GM12878 (cell line): ENCODE measurements around the gene MEMO1. TPM values are rescaled to one million over a fixed set of nuclear protein-coding genes. Genes with fewer than 3 reads are reported as not detected.

Experiments
- ATAC-seq: fragments of 200-7000 bp; cut with Tn5 transposase; 3 replicates; pipeline ENCODE4 v1.9.1; 2020; ENCODE audit warnings: mild to moderate bottlenecking, moderate library complexity
- BruUV-seq: library from RNA; stranded (reverse); fragments of 400-500 nt; replicated peaks from 2 replicates; lab custom pipeline; 2021; lab: Mats Ljungman, UMichigan
- CTCF ChIA-PET: fragments of 300-600 bp; sonication (Branson Sonifier 250); formaldehyde crosslinking; extraction: SDS; loops from one replicate; lab custom pipeline; 2021; ENCODE audit warnings: inconsistent platforms; lab: Yijun Ruan, JAX
- POLR2A ChIA-PET: fragments of 350-600 bp; formaldehyde crosslinking; extraction: SDS; loops from one replicate; lab custom pipeline; 2021; ENCODE audit warnings: inconsistent platforms; lab: Charles Lee
- RAD21 ChIA-PET: fragments of 300-600 bp; sonication (Branson Sonifier 250); formaldehyde crosslinking; loops from one replicate; lab custom pipeline; 2023; ENCODE audit warnings: antibody characterized with exemption; ENCODE audit not compliant: unreplicated experiment; lab: Charles Lee
- SMC1A ChIA-PET: fragments of 300-600 bp; sonication (Branson Sonifier 250); formaldehyde crosslinking; loops from one replicate; lab custom pipeline; 2023; ENCODE audit not compliant: unreplicated experiment, uncharacterized antibody; lab: Charles Lee
- DNase-seq: peaks from one replicate; pipeline ENCODE4 v3.0.0-alpha.2; 2011; ENCODE audit warnings: low read depth, low spot score
- FAIRE-seq: peaks from 3 replicates; lab custom pipeline; 2011; peaks lifted over from hg19 to GRCh38; lab: Jason Lieb, UNC
- H2AFZ ChIP-seq: 2 replicates; pipeline ENCODE4 v1.6.0; 2011; ENCODE audit warnings: low read depth, low read length, control low read depth; ENCODE audit not compliant: control insufficient read depth
- H3K27ac ChIP-seq: 2 replicates; pipeline ENCODE4 v1.5.1; 2011; ENCODE audit warnings: control low read depth; ENCODE audit not compliant: control insufficient read depth, insufficient read depth
- H3K27me3 ChIP-seq, 2 experiments: replicated peaks in 1 of 2; 2 replicates each; pipeline versions ENCODE4 v1.6.0 to v1.6.1; 2011; ENCODE audit warnings: low read length in 1 of 2; ENCODE audit not compliant: control insufficient read depth in 2 of 2, insufficient read depth in 2 of 2
- H3K36me3 ChIP-seq, 2 experiments: 2 replicates each; pipeline ENCODE4 v1.5.1; 2011; ENCODE audit warnings: low read length in 1 of 2; ENCODE audit not compliant: control insufficient read depth in 2 of 2, insufficient read depth in 2 of 2
- H3K4me1 ChIP-seq: 2 replicates; pipeline ENCODE4 v1.6.1; 2011; ENCODE audit warnings: mild to moderate bottlenecking, low read length, moderate library complexity, mixed read lengths; ENCODE audit not compliant: control insufficient read depth, insufficient read depth
- H3K4me2 ChIP-seq: 2 replicates; pipeline ENCODE4 v1.6.0; 2011; ENCODE audit warnings: control low read depth; ENCODE audit not compliant: control insufficient read depth, insufficient read depth
- H3K4me3 ChIP-seq: fragments of 200-600 bp; sonication (generic); 2 replicates; pipeline ENCODE4 v1.5.1; 2016
- H3K79me2 ChIP-seq: 2 replicates; pipeline ENCODE4 v1.6.0; 2011; ENCODE audit warnings: low read length; ENCODE audit not compliant: control insufficient read depth, insufficient read depth
- H3K9ac ChIP-seq: 2 replicates; pipeline ENCODE4 v1.8.0; 2011; ENCODE audit warnings: low read length, control low read depth, mixed read lengths; ENCODE audit not compliant: control insufficient read depth, insufficient read depth
- H3K9me3 ChIP-seq: replicated peaks from 3 replicates; pipeline ENCODE4 v1.5.1; 2011; ENCODE audit warnings: mild to moderate bottlenecking, low read length; ENCODE audit not compliant: control insufficient read depth, insufficient read depth
- H4K20me1 ChIP-seq: 2 replicates; pipeline ENCODE4 v1.6.0; 2011; ENCODE audit not compliant: control insufficient read depth, insufficient read depth
- DPF2 ChIP-seq: fragments of 450-650 bp; IDR thresholded peaks from 2 replicates; pipeline ENCODE4 v1.6.1; 2017; ENCODE audit warnings: mild to moderate bottlenecking
- JUNB ChIP-seq: IDR thresholded peaks from 2 replicates; pipeline ENCODE4 v1.6.1; 2016; ENCODE audit warnings: antibody characterized with exemption, mild to moderate bottlenecking
- MTA2 ChIP-seq: fragments of 450-650 bp; IDR thresholded peaks from 2 replicates; pipeline ENCODE4 v1.6.1; 2016; ENCODE audit warnings: low read depth, mild to moderate bottlenecking, moderate library complexity
- SPI1 ChIP-seq: IDR thresholded peaks from 2 replicates; pipeline ENCODE4 v1.6.1; 2011; ENCODE audit warnings: low read depth, mild to moderate bottlenecking, low read length, moderate library complexity, borderline replicate concordance; ENCODE audit not compliant: insufficient read depth
- TCF7 ChIP-seq: IDR thresholded peaks from 2 replicates; pipeline ENCODE4 v1.6.1; 2014; ENCODE audit warnings: antibody characterized with exemption, borderline replicate concordance
- WGBS: methylation state at CpG from one replicate; pipeline ENCODE4 v1.1.6; 2016; ENCODE audit warnings: low lambda C conversion rate; ENCODE audit not compliant: insufficient replicate concordance, insufficient coverage; ENCODE audit errors: missing lambda C conversion rate; 5-methylcytosine and 5-hydroxymethylcytosine counted together
- in situ Hi-C: fragments of 300-500 bp; cut with MboI; formaldehyde crosslinking; loops from 9 replicates; pipeline ENCODE4 v1.14.3; 2018; ENCODE audit warnings: mixed read lengths
- intact Hi-C: fragments of 100-400 bp; cut with micrococcal nuclease; formaldehyde crosslinking; loops from one replicate; pipeline ENCODE4 v1.14.2; 2022; ENCODE audit not compliant: unreplicated experiment
- polyA plus RNA-seq, 11 experiments: library from polyadenylated mRNA; depleted of rRNA in 4 of 11; unstranded in 6 of 11; stranded (reverse) in 5 of 11; fragments of >200 nt; fragmentation: Nextera tagmentation in 4 of 11; fragmentation: Illumina TruSeq in 1 of 11; extraction: Ambion mirVana in 4 of 11; extraction: Trizol in 1 of 11; gene quantifications; 1 replicate in 1 of 11; 2 replicates in 10 of 11; pipeline versions ENCODE4 v1.2.1 to v1.2.3, GENCODE V29; 2011 to 2016; ENCODE audit warnings: inconsistent platforms in 2 of 11, missing spikeins in 2 of 11, low read depth in 1 of 11
- total RNA-seq, 4 experiments: library from RNA; depleted of rRNA in 3 of 4; stranded (reverse); fragments of >200 nt in 3 of 4; fragmentation: Illumina TruSeq in 1 of 4; extraction: Trizol in 1 of 4; gene quantifications; 2 replicates each; pipeline versions ENCODE4 v1.2.1 to v1.2.3, GENCODE V29; 2013 to 2021
- TF ChIP-seq, protein P1 (sequence below): fragments of 450-650 bp; IDR thresholded peaks from 2 replicates; pipeline ENCODE4 v1.6.1; 2017; ENCODE audit warnings: mild to moderate bottlenecking
- TF ChIP-seq, protein P2 (sequence below): fragments of 450-650 bp; IDR thresholded peaks from 2 replicates; pipeline ENCODE4 v1.6.1; 2017; ENCODE audit warnings: mild to moderate bottlenecking, moderate library complexity

MEMO1 gene
- total and polyA plus RNA-seq, 10 of the 15 experiments (the other 5 are each of a cell fraction or from before 2014, with no cell fraction given) = 39.8 to 99.1 (median 72.2) TPM

DNA sequence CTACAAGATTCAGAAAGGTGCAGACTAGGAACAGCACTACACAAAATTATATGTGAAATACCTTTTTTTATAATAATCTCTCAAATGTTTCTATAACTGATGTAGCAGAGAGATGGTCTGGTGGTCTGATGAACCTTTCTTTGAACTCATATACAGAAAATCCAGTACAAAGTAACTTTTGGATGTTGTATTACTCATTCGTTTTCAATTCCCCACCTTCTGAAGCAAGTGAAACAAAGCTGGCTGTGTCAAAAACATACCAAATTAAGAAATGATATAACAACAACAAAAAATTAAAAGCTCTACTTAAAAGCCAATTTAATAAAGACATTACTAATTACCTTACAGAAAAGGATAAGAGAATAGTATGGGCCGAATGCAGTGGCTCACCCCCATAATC lies 38.7 kb downstream of the MEMO1 start:
- BruUV-seq = no TSS peak
- Histone ChIP-seq H4K20me1 (no peaks in the 10 kb centered on the region), H3K27ac (peak overlapping the region; percentile 60), H2AFZ (no peak overlapping the region), H3K9me3 (no peaks in the 10 kb centered on the region), H3K79me2 (peaks cover 71% of the 10 kb centered on the region), H3K36me3 (peaks cover 0 to 6% of the 10 kb centered on the region in 2 experiments; a peak in 2 of 4 replicates), H3K4me1 (peaks cover 22% of the 10 kb centered on the region), H3K4me2 (no peak overlapping the region), H3K4me3 (no peak overlapping the region), H3K9ac (no peak overlapping the region), H3K27me3 (no peaks in the 10 kb centered on the region)
- POLR2A ChIA-PET = interaction anchor here (0.9 to 1.3 kb wide), 2 partner anchors 12 to 20 kb away, joined by 3 to 4 read pairs; no protein-coding TSS in a partner anchor
- RAD21 ChIA-PET = interaction anchor here (1.0 to 1.4 kb wide), 3 partner anchors 26 to 67 kb away, joined by 3 to 4 read pairs (median 3); partner anchors contain the start of gene DPY30
- CTCF ChIA-PET = interaction anchor here (0.6 to 1.1 kb wide), 4 partner anchors 8 to 83 kb away, joined by 3 read pairs; no protein-coding TSS in a partner anchor
- peak; percentile 65 for TF ChIP-seq JUNB
- TF ChIP-seq MTA2 = peak; percentile 35; the same call in 1 of the 2 replicates
- TF ChIP-seq, protein P1, sequence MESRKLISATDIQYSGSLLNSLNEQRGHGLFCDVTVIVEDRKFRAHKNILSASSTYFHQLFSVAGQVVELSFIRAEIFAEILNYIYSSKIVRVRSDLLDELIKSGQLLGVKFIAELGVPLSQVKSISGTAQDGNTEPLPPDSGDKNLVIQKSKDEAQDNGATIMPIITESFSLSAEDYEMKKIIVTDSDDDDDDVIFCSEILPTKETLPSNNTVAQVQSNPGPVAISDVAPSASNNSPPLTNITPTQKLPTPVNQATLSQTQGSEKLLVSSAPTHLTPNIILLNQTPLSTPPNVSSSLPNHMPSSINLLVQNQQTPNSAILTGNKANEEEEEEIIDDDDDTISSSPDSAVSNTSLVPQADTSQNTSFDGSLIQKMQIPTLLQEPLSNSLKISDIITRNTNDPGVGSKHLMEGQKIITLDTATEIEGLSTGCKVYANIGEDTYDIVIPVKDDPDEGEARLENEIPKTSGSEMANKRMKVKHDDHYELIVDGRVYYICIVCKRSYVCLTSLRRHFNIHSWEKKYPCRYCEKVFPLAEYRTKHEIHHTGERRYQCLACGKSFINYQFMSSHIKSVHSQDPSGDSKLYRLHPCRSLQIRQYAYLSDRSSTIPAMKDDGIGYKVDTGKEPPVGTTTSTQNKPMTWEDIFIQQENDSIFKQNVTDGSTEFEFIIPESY = no peak
- peak; percentile 31; the same call in 1 of the 2 replicates for TF ChIP-seq DPF2
- TF ChIP-seq TCF7 = peak; percentile 63; the same call in 1 of the 2 replicates
- TF ChIP-seq SPI1 = peak; percentile 55; the same call in 1 of the 2 replicates
- TF ChIP-seq, protein P2, sequence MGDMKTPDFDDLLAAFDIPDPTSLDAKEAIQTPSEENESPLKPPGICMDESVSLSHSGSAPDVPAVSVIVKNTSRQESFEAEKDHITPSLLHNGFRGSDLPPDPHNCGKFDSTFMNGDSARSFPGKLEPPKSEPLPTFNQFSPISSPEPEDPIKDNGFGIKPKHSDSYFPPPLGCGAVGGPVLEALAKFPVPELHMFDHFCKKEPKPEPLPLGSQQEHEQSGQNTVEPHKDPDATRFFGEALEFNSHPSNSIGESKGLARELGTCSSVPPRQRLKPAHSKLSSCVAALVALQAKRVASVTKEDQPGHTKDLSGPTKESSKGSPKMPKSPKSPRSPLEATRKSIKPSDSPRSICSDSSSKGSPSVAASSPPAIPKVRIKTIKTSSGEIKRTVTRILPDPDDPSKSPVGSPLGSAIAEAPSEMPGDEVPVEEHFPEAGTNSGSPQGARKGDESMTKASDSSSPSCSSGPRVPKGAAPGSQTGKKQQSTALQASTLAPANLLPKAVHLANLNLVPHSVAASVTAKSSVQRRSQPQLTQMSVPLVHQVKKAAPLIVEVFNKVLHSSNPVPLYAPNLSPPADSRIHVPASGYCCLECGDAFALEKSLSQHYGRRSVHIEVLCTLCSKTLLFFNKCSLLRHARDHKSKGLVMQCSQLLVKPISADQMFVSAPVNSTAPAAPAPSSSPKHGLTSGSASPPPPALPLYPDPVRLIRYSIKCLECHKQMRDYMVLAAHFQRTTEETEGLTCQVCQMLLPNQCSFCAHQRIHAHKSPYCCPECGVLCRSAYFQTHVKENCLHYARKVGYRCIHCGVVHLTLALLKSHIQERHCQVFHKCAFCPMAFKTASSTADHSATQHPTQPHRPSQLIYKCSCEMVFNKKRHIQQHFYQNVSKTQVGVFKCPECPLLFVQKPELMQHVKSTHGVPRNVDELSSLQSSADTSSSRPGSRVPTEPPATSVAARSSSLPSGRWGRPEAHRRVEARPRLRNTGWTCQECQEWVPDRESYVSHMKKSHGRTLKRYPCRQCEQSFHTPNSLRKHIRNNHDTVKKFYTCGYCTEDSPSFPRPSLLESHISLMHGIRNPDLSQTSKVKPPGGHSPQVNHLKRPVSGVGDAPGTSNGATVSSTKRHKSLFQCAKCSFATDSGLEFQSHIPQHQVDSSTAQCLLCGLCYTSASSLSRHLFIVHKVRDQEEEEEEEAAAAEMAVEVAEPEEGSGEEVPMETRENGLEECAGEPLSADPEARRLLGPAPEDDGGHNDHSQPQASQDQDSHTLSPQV = no peak
- intact Hi-C loops (no loop called here), in situ Hi-C loops (no loop called here)
- no peak for DNase-seq
- SMC1A ChIA-PET = interaction anchor here (0.8 to 2.5 kb wide), 10 partner anchors 9 to 91 kb away, joined by 3 to 12 read pairs (median 5); partner anchors contain the start of gene SPAST
- peak; percentile 74 for ATAC-seq
- no peak for FAIRE-seq
- WGBS = 61% methylated on average over 2 of the region's 2 CpGs
